Suprapubic skin (tissue), 3 donors: ENCODE results near the gene ESRRB.
"Not testable (repeated sequence)": the region's sequence is repeated elsewhere in the genome, so short reads cannot be mapped to it uniquely, and the experiment has no call there.

Source experiments
- EP300 ChIP-seq: sonication (generic); formaldehyde crosslinking; IDR thresholded peaks from one replicate; pipeline ENCODE4 v1.6.1; 2017; ENCODE audit warnings: antibody characterized with exemption
- POLR2A ChIP-seq, 2 donors: fragments of 450-650 bp; IDR thresholded peaks; one replicate each; pipeline ENCODE4 v1.6.1; 2017; ENCODE audit warnings: antibody characterized with exemption in 2 of 2, mild to moderate bottlenecking in 2 of 2, moderate library complexity in 2 of 2
- TF ChIP-seq, protein P1 (sequence below), 2 donors: fragments of 200-600 bp in 1 of 2; fragments of 450-650 bp in 1 of 2; sonication (generic) in 1 of 2; IDR thresholded peaks; one replicate each; pipeline ENCODE4 v1.5.1; 2016 to 2019; ENCODE audit warnings: antibody characterized with exemption in 2 of 2, mild to moderate bottlenecking in 1 of 2, moderate library complexity in 1 of 2

DNA sequence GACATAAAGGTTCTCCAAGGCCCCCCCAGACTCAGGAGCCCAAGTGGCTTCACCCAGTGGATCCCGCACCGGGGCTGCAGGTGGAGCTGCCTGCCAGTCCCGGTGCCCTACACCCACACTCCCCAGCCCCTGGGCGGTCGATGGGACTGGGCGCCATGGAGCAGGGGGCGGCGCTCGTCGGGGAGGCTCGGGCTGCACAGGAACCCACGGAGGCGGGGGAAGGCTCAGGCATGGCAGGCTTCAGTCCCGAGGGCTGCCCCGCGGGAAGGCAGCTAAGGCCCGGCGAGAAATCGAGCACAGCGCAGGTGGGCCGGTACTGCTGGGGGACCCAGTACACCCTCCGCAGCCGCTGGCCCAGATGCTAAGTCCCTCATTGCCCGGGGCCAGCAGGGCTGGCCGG lies 160.7 kb downstream of the ESRRB start:
- TF ChIP-seq, protein P1, sequence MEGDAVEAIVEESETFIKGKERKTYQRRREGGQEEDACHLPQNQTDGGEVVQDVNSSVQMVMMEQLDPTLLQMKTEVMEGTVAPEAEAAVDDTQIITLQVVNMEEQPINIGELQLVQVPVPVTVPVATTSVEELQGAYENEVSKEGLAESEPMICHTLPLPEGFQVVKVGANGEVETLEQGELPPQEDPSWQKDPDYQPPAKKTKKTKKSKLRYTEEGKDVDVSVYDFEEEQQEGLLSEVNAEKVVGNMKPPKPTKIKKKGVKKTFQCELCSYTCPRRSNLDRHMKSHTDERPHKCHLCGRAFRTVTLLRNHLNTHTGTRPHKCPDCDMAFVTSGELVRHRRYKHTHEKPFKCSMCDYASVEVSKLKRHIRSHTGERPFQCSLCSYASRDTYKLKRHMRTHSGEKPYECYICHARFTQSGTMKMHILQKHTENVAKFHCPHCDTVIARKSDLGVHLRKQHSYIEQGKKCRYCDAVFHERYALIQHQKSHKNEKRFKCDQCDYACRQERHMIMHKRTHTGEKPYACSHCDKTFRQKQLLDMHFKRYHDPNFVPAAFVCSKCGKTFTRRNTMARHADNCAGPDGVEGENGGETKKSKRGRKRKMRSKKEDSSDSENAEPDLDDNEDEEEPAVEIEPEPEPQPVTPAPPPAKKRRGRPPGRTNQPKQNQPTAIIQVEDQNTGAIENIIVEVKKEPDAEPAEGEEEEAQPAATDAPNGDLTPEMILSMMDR (IDR thresholded peaks at IDR 0.05) = not testable (repeated sequence)
- not testable (repeated sequence) for TF ChIP-seq POLR2A (IDR thresholded peaks at IDR 0.05); EP300
